HepG2 (cell line): ENCODE measurements around the gene SYNE3. TPM values are rescaled to one million over a fixed set of nuclear protein-coding genes. Genes with fewer than 3 reads are reported as not detected.

Experiments
- ATAC-seq: fragments of 200-7000 bp; cut with Tn5 transposase; 3 replicates; pipeline ENCODE4 v1.9.1; 2020; ENCODE audit warnings: mild to moderate bottlenecking, moderate library complexity
- BruUV-seq: library from RNA; stranded (reverse); fragments of 400-500 nt; replicated peaks from 2 replicates; lab custom pipeline; 2021; lab: Mats Ljungman, UMichigan
- CTCF ChIA-PET: fragments of 300-600 bp; formaldehyde crosslinking; extraction: SDS; loops from one replicate; lab custom pipeline; 2021; ENCODE audit warnings: low total read pairs, inconsistent platforms, low intra/inter-chr PET ratio; lab: Yijun Ruan, JAX
- POLR2A ChIA-PET: fragments of 350-600 bp; sonication (Branson Sonifier 250); formaldehyde crosslinking; loops from one replicate; lab custom pipeline; 2020; ENCODE audit warnings: antibody characterized with exemption, inconsistent platforms; lab: Yijun Ruan, JAX
- DNase-seq: peaks from one replicate; pipeline ENCODE4 v3.0.0-alpha.2; 2015; ENCODE audit warnings: low spot score
- FAIRE-seq: peaks from 3 replicates; lab custom pipeline; 2011; peaks lifted over from hg19 to GRCh38; lab: Jason Lieb, UNC
- H2AFZ ChIP-seq: one replicate; pipeline ENCODE4 v1.6.1; 2011; ENCODE audit warnings: low read length, inconsistent platforms
- H3K27ac ChIP-seq: fragments of 300-600 bp; 3 replicates; pipeline ENCODE4 v1.8.0; 2011; ENCODE audit warnings: mixed run types, mild to moderate bottlenecking, mixed read lengths, low read length, inconsistent platforms; ENCODE audit not compliant: insufficient read depth; ENCODE audit errors: extremely low read length
- H3K27me3 ChIP-seq, 2 experiments: fragments of 200-600 bp in 1 of 2; 2 replicates in 1 of 2; 3 replicates in 1 of 2; pipeline versions ENCODE4 v1.6.0 to v1.8.0; 2011; ENCODE audit warnings: low read length in 2 of 2, mild to moderate bottlenecking in 2 of 2, moderate library complexity in 2 of 2, inconsistent platforms in 1 of 2; ENCODE audit not compliant: insufficient read depth in 2 of 2, control insufficient read depth in 1 of 2
- H3K36me3 ChIP-seq, 2 experiments: fragments of 200-600 bp in 1 of 2; replicated peaks in 1 of 2; 2 replicates in 1 of 2; 3 replicates in 1 of 2; pipeline versions ENCODE4 v1.5.1 to v1.8.0; 2011; ENCODE audit warnings: low read length in 2 of 2, inconsistent platforms in 1 of 2; ENCODE audit not compliant: insufficient read depth in 2 of 2, control insufficient read depth in 1 of 2
- H3K4me1 ChIP-seq: 2 replicates; pipeline ENCODE4 v1.5.1; 2012; ENCODE audit warnings: low read length, inconsistent platforms; ENCODE audit not compliant: insufficient read depth
- H3K4me2 ChIP-seq: 2 replicates; pipeline ENCODE4 v1.6.0; 2011; ENCODE audit warnings: low read depth, low read length, inconsistent platforms
- H3K4me3 ChIP-seq, 3 experiments: fragments of 200-600 bp in 1 of 3; sonication (generic), shearing (Covaris generic) in 1 of 3; replicated peaks in 1 of 3; 2 replicates each; pipeline ENCODE4 v1.5.1; 2011 to 2016; ENCODE audit warnings: low read length in 3 of 3, inconsistent platforms in 2 of 3, low read depth in 2 of 3, mild to moderate bottlenecking in 2 of 3, control low read depth in 1 of 3, mixed read lengths in 1 of 3; ENCODE audit not compliant: insufficient read depth in 1 of 3
- H3K79me2 ChIP-seq: one replicate; pipeline ENCODE4 v1.6.1; 2011; ENCODE audit warnings: low read length, inconsistent platforms; ENCODE audit not compliant: insufficient read depth
- H3K9ac ChIP-seq: 2 replicates; pipeline ENCODE4 v1.6.0; 2011; ENCODE audit warnings: mild to moderate bottlenecking, low read depth, low read length, inconsistent platforms; ENCODE audit not compliant: insufficient read depth
- H3K9me3 ChIP-seq: 2 replicates; pipeline ENCODE4 v1.5.1; 2012; ENCODE audit warnings: mild to moderate bottlenecking, low read length
- H4K20me1 ChIP-seq: 2 replicates; pipeline ENCODE4 v1.6.0; 2011; ENCODE audit warnings: inconsistent platforms, mild to moderate bottlenecking, low read length, moderate library complexity; ENCODE audit not compliant: insufficient read depth
- CBX5 ChIP-seq: sonication (generic); formaldehyde crosslinking; IDR thresholded peaks from 2 replicates; pipeline ENCODE4 v1.4.0; 2020; ENCODE audit warnings: missing genetic modification reagents, borderline replicate concordance
- FOXA3 ChIP-seq: IDR thresholded peaks from 2 replicates; pipeline ENCODE4 v1.6.1; 2016; ENCODE audit warnings: missing genetic modification reagents, missing compliant biosample characterization
- HDAC2 ChIP-seq: sonication (generic); formaldehyde crosslinking; IDR thresholded peaks from 2 replicates; pipeline ENCODE4 v1.4.0; 2020; ENCODE audit warnings: missing genetic modification reagents
- KAT7 ChIP-seq: IDR thresholded peaks from 2 replicates; pipeline ENCODE4 v1.6.1; 2018; ENCODE audit warnings: borderline replicate concordance, missing compliant biosample characterization
- MAFF ChIP-seq: IDR thresholded peaks from 2 replicates; pipeline ENCODE4 v1.6.1; 2011; ENCODE audit warnings: low read depth, low read length, improper control_type of control experiment
- MAFK ChIP-seq, 2 experiments: IDR thresholded peaks in 1 of 2; conservative IDR thresholded peaks in 1 of 2; 2 replicates each; pipeline ENCODE4 v1.6.1; 2011; ENCODE audit warnings: improper control_type of control experiment in 2 of 2, low read length in 2 of 2
- MED1 ChIP-seq: sonication (generic); formaldehyde crosslinking; IDR thresholded peaks from 2 replicates; pipeline ENCODE4 v1.4.0; 2020; ENCODE audit warnings: missing genetic modification reagents
- POLR2A ChIP-seq, 2 experiments: IDR thresholded peaks; 2 replicates each; pipeline ENCODE4 v1.6.1; 2011; ENCODE audit warnings: low read depth in 2 of 2, low read length in 2 of 2, mild to moderate bottlenecking in 1 of 2, moderate library complexity in 1 of 2; ENCODE audit not compliant: insufficient read depth in 1 of 2
- RBFOX2 ChIP-seq: fragments of 200-400 bp; formaldehyde crosslinking; IDR thresholded peaks from 2 replicates; pipeline ENCODE4 v1.6.1; 2017; ENCODE audit warnings: low read depth, mild to moderate bottlenecking, low read length
- SAP130 ChIP-seq: IDR thresholded peaks from 2 replicates; pipeline ENCODE4 v1.6.1; 2016; ENCODE audit warnings: low read depth
- STAT5B ChIP-seq: sonication (generic); formaldehyde crosslinking; IDR thresholded peaks from 2 replicates; pipeline ENCODE4 v1.4.0; 2020; ENCODE audit warnings: missing genetic modification reagents
- ZNF629 ChIP-seq: sonication (generic); formaldehyde crosslinking; conservative IDR thresholded peaks from 2 replicates; pipeline ENCODE4 v1.5.0; 2020; ENCODE audit warnings: missing genetic modification reagents
- WGBS: methylation state at CpG from one replicate; pipeline ENCODE4 v1.1.6; 2017; ENCODE audit warnings: low lambda C conversion rate; 5-methylcytosine and 5-hydroxymethylcytosine counted together
- in situ Hi-C: cut with HindIII; loops from 2 replicates; pipeline ENCODE4 v1.10.0; 2017; ENCODE audit warnings: low pct_unique_long_range_greater_than_20kb; ENCODE audit not compliant: extremely low pct_ligation_motif_present
- intact Hi-C: fragments of 100-400 bp; cut with micrococcal nuclease; formaldehyde crosslinking; loops from one replicate; pipeline ENCODE4 v1.10.0; 2022; ENCODE audit not compliant: unreplicated experiment
- polyA plus RNA-seq, 8 experiments: library from polyadenylated mRNA; depleted of rRNA in 3 of 8; stranded (reverse) in 7 of 8; unstranded in 1 of 8; fragments of >200 nt; fragmentation: Illumina TruSeq in 4 of 8; extraction: Trizol in 4 of 8; gene quantifications; 2 replicates each; pipeline versions ENCODE4 v1.2.1 to v1.2.3, GENCODE V29; 2011 to 2016; ENCODE audit warnings: low read depth in 4 of 8, missing spikeins in 1 of 8, mixed read lengths in 1 of 8; ENCODE audit not compliant: insufficient read depth in 1 of 8
- total RNA-seq, 5 experiments: library from RNA; depleted of rRNA; stranded (reverse); fragments of >200 nt; fragmentation: Illumina TruSeq; extraction: Trizol; gene quantifications; 2 replicates each; pipeline ENCODE4 v1.2.3, GENCODE V29; 2016; ENCODE audit warnings: low read depth in 1 of 5
- TF ChIP-seq, protein P1 (sequence below): sonication (generic); formaldehyde crosslinking; IDR thresholded peaks from 2 replicates; pipeline ENCODE4 v1.5.1; 2020; ENCODE audit warnings: mild to moderate bottlenecking, missing genetic modification reagents, moderate library complexity
- TF ChIP-seq, protein P2 (sequence below): sonication (generic); formaldehyde crosslinking; IDR thresholded peaks from 2 replicates; pipeline ENCODE4 v1.4.0; 2020; ENCODE audit warnings: mild to moderate bottlenecking, low read depth, missing genetic modification reagents
- TF ChIP-seq, protein P3 (sequence below): sonication (generic); formaldehyde crosslinking; IDR thresholded peaks from 2 replicates; pipeline ENCODE4 v1.4.0; 2020; ENCODE audit warnings: mild to moderate bottlenecking, low read depth, missing genetic modification reagents
- TF ChIP-seq, protein P4 (sequence below): IDR thresholded peaks from 2 replicates; pipeline ENCODE4 v1.6.1; 2016

SYNE3 gene
- total and polyA plus RNA-seq, 2 of the 13 experiments (the other 11 are each of a cell fraction or from before 2014, with no cell fraction given): 7.8 to 8.0 TPM

DNA sequence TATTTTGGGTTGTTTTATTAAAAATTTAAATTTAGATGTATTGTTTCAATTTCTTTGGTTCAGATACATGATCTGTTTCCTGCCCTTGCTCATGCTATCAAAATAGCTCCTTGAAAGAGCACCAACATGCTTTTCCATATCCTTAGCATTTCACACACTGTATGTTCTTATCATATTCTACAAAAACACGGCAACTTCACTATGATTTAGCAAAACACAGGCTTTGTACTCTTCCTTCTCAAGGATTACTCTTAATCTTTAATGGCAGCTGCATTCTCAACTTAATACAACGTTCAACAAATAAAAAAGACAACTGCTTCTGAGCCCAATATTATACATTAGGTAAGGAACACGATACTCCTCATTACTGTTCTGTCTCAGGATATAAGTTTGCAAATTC, 15.5 kb upstream of the SYNE3 start (continued):
- TF ChIP-seq, protein P1, sequence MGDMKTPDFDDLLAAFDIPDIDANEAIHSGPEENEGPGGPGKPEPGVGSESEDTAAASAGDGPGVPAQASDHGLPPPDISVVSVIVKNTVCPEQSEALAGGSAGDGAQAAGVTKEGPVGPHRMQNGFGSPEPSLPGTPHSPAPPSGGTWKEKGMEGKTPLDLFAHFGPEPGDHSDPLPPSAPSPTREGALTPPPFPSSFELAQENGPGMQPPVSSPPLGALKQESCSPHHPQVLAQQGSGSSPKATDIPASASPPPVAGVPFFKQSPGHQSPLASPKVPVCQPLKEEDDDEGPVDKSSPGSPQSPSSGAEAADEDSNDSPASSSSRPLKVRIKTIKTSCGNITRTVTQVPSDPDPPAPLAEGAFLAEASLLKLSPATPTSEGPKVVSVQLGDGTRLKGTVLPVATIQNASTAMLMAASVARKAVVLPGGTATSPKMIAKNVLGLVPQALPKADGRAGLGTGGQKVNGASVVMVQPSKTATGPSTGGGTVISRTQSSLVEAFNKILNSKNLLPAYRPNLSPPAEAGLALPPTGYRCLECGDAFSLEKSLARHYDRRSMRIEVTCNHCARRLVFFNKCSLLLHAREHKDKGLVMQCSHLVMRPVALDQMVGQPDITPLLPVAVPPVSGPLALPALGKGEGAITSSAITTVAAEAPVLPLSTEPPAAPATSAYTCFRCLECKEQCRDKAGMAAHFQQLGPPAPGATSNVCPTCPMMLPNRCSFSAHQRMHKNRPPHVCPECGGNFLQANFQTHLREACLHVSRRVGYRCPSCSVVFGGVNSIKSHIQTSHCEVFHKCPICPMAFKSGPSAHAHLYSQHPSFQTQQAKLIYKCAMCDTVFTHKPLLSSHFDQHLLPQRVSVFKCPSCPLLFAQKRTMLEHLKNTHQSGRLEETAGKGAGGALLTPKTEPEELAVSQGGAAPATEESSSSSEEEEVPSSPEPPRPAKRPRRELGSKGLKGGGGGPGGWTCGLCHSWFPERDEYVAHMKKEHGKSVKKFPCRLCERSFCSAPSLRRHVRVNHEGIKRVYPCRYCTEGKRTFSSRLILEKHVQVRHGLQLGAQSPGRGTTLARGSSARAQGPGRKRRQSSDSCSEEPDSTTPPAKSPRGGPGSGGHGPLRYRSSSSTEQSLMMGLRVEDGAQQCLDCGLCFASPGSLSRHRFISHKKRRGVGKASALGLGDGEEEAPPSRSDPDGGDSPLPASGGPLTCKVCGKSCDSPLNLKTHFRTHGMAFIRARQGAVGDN: no peak
- TF ChIP-seq, protein P2, sequence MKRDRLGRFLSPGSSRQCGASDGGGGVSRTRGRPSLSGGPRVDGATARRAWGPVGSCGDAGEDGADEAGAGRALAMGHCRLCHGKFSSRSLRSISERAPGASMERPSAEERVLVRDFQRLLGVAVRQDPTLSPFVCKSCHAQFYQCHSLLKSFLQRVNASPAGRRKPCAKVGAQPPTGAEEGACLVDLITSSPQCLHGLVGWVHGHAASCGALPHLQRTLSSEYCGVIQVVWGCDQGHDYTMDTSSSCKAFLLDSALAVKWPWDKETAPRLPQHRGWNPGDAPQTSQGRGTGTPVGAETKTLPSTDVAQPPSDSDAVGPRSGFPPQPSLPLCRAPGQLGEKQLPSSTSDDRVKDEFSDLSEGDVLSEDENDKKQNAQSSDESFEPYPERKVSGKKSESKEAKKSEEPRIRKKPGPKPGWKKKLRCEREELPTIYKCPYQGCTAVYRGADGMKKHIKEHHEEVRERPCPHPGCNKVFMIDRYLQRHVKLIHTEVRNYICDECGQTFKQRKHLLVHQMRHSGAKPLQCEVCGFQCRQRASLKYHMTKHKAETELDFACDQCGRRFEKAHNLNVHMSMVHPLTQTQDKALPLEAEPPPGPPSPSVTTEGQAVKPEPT (CRISPR knock-in tag): no peak

DNA sequence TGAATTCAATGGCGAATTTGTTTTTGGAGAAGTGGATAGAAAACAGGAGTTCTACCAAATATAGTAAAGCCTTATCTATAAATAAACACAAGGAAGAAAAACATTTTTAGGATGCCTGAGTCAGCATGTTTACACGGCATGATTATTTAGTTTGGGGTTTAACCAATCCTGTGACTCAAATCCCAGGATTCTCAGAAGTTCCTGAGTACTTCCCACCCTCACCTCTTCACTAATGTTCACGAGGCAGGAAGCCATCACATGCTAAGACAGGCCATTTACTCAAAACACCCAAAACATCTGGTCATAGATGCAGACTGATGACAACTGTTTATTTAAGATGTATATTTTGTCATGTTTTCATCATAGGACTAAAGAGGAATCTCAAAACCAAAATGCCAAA, 15.0 kb upstream of the SYNE3 start:
- no peak for ATAC-seq
- Histone ChIP-seq H4K20me1 (peaks cover 3% of the 10 kb centered on the region; the same call in 1 of the 2 replicates), H3K9ac (no peak overlapping the region; the same call in 1 of the 2 replicates), H2AFZ (no peak overlapping the region), H3K36me3 (peaks cover 0 to 5% of the 10 kb centered on the region in 2 experiments; a peak in 1 of 5 replicates), H3K4me3 (peak overlapping the region in 2 of 3 experiments; percentile 84 to 88; a peak in 3 of 6 replicates), H3K4me2 (peak overlapping the region; percentile 97), H3K27me3 (peaks cover 0 to 2% of the 10 kb centered on the region in 2 experiments; a peak in 1 of 5 replicates), H3K79me2 (peaks cover 84% of the 10 kb centered on the region), H3K27ac (no peak overlapping the region), H3K9me3 (no peaks in the 10 kb centered on the region), H3K4me1 (peaks cover 51% of the 10 kb centered on the region)
- POLR2A ChIA-PET: interaction anchor here (0.9 kb wide), 1 partner anchor 87 kb away, joined by 3 read pairs; no protein-coding TSS in a partner anchor
- WGBS: 27% methylated on average over 3 of the region's 3 CpGs
- no peak for FAIRE-seq
- intact Hi-C loops: no loop called here
- CTCF ChIA-PET: no interaction called here
- in situ Hi-C loops: loop anchor here (5.0 kb wide), 1 partner anchor 89 kb away; no protein-coding TSS in a partner anchor
- DNase-seq: no peak
- no TSS peak for BruUV-seq
- TF ChIP-seq FOXA3 (CRISPR knock-in tag): peak; percentile 38; the same call in 1 of the 2 replicates
- TF ChIP-seq ZNF629 (CRISPR knock-in tag): no peak
- no peak for TF ChIP-seq STAT5B
- 0 out of 2 replicates have a peak, but pooled peaks have one; percentile 24 for TF ChIP-seq MED1
- no peak for TF ChIP-seq CBX5
- peak in 1 of 2 experiments; percentile 48; a peak in 1 of 4 replicates for TF ChIP-seq POLR2A (IDR thresholded peaks at IDR 0.05; ENCODE audit: insufficient read depth in 1 of 2, low read depth in 2 of 2, low read length in 2 of 2)
- TF ChIP-seq KAT7 (CRISPR knock-in tag): peak; percentile 32; the same call in 1 of the 2 replicates
- TF ChIP-seq MAFK (conservative IDR thresholded peaks at IDR 0.05 in 1 of 2, IDR thresholded peaks at IDR 0.05 in 1 of 2; ENCODE audit: low read length in 2 of 2): peak; percentile 92 to 95
- TF ChIP-seq, protein P3, sequence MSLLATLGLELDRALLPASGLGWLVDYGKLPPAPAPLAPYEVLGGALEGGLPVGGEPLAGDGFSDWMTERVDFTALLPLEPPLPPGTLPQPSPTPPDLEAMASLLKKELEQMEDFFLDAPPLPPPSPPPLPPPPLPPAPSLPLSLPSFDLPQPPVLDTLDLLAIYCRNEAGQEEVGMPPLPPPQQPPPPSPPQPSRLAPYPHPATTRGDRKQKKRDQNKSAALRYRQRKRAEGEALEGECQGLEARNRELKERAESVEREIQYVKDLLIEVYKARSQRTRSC (CRISPR knock-in tag): no peak
- TF ChIP-seq RBFOX2: 0 out of 2 replicates have a peak, but pooled peaks have one; percentile 34
- TF ChIP-seq SAP130 (CRISPR knock-in tag): peak; percentile 39
- peak; percentile 92 for TF ChIP-seq MAFF
- TF ChIP-seq HDAC2 (CRISPR knock-in tag): 0 out of 2 replicates have a peak, but pooled peaks have one; percentile 26
- TF ChIP-seq, protein P4, sequence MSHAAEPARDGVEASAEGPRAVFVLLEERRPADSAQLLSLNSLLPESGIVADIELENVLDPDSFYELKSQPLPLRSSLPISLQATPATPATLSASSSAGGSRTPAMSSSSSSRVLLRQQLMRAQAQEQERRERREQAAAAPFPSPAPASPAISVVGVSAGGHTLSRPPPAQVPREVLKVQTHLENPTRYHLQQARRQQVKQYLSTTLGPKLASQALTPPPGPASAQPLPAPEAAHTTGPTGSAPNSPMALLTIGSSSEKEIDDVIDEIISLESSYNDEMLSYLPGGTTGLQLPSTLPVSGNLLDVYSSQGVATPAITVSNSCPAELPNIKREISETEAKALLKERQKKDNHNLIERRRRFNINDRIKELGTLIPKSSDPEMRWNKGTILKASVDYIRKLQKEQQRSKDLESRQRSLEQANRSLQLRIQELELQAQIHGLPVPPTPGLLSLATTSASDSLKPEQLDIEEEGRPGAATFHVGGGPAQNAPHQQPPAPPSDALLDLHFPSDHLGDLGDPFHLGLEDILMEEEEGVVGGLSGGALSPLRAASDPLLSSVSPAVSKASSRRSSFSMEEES (CRISPR knock-in tag): peak; percentile 51; the same call in 1 of the 2 replicates
